HG03196 (cell line): ENCODE measurements around the gene RDH8.
"Not testable (repeated sequence)": the region's sequence is repeated elsewhere in the genome, so short reads cannot be mapped to it uniquely, and the experiment has no call there.

ENCODE experiments used
- ATAC-seq: cut with Tn5 transposase; IDR thresholded peaks from one replicate; pipeline ENCODE4 v1.9.1; 2021; ENCODE audit not compliant: unreplicated experiment

RDH8 gene

GRCh38 chr19:10005632-10006334, 7.5 kb upstream of the RDH8 start:
- no peak for ATAC-seq

DNA sequence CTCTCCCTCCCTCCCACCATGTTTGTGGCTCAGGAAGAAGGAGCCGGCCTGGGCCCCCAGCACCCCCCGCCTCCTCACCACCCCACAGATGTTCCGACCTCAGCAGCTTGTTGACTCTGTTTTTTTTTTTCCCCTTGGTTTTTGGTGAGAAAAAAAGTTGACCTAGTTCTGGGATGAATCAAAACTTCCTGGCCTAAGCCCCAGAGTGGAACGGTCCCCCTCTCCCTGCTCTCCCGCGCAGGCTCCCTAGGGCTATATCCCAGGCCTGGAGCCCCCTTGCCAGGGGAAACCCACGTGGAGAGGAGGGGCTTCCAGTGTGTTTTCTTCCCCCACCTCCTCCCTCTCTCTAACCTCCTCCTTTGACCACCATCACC, 7.0 kb upstream of the RDH8 start:
- ATAC-seq, result no peak

DNA sequence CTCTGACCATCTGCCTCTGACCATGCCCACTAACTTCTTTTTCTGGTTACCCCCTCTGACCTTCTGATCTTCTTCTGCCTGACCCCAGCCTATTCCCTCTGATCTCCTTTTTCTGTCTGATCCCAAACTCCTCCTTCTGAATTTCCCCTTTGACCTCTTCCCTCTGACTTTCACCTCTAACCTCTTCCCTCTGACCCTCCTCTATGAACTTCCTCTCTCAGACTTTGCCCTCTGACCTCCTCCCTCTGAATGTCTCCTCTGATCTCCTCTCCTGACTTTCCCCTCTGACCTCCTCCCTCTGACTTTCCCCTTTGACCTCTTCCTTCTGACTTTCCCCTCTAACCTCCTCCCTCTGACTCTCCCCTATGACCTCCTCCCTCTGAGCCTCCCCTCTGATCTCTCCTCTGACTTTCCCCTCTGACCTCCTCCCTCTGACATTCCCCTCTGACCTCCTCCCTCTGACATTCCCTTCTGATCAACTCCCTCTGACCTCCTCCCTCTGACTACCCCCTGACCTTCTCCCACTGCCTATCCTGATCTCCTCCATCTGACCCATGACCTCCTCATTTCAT, 6.4 kb upstream of the RDH8 start:
- ATAC-seq, result no peak

GRCh38 chr19:10007371-10008183, 5.7 kb upstream of the RDH8 start:
- no peak for ATAC-seq

- no peak for ATAC-seq
Observed at GRCh38 chr19:10008184-10008765, 5.0 kb upstream of the RDH8 start.

- no peak for ATAC-seq
Observed at GRCh38 chr19:10009714-10010224, 3.5 kb upstream of the RDH8 start.

DNA sequence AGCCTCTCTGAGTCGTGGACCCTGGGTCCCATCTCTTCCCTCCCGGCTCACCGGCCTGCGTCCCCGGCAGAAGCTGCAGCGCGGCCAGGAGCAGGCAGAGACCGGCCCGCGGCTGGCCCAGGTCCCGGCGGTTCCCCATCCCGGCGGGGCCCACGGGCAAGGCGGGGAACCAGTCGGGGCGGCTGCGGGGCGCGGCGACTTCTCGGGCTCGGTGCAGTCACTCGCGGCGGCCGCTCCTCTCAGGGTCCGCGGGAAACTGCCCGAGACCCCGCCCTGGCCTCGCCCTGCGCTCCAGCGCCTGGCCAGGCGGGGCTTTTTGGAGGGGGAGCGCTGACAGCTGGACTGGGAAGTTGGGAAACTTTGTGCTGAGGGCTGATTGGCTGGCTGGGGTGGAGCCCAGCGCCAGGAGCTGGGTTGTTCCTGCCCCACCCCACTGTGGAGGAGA, 3.0 kb upstream of the RDH8 start, which contains the start of gene COL5A3:
TSS of gene COL5A3 (minus strand) at position 258 of the 445 bp plus-strand sequence. CDS start at position 139, 119 bp downstream.
- ATAC-seq, result no peak

DNA sequence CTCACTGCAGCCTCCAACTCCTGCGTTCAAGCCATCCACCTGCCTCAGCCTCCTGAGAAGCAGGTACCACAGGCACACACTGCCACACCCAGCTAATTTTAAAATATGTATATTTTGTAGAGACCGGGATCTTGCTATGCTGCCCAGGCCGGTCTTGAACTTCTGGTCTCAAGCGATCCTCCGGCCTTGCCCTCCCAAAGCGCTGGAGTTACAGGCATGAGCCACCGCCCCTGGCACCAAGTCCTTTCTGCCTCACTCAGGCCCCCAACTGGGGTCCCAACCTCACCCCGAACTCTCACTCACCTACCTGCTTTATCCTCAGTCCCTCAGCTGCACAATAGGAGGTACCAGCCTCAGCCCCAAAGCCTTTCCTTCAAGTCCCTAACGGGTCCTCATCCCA, 2.3 kb upstream of the RDH8 start:
- no peak for ATAC-seq

DNA sequence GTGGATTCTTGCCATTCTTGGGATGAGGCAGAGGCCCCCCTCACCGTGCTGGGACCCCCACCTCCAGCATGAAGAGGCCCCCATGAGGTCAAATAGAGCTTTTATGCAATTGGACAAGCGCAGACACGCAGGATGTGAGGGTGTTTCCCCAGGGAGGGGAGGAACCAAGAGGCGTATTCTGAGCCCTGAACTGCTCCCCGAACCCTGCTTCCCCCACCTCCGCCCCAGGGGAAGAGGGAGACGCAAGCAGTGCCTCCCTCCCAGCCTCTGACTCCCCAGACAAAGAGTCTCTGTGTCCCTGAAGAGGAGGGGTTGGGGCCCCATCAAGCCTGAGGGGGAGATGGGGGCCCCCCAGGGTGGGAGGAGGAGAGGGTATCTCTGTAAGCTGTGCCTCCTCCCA, 1.3 kb upstream of the RDH8 start:
- no peak for ATAC-seq

DNA sequence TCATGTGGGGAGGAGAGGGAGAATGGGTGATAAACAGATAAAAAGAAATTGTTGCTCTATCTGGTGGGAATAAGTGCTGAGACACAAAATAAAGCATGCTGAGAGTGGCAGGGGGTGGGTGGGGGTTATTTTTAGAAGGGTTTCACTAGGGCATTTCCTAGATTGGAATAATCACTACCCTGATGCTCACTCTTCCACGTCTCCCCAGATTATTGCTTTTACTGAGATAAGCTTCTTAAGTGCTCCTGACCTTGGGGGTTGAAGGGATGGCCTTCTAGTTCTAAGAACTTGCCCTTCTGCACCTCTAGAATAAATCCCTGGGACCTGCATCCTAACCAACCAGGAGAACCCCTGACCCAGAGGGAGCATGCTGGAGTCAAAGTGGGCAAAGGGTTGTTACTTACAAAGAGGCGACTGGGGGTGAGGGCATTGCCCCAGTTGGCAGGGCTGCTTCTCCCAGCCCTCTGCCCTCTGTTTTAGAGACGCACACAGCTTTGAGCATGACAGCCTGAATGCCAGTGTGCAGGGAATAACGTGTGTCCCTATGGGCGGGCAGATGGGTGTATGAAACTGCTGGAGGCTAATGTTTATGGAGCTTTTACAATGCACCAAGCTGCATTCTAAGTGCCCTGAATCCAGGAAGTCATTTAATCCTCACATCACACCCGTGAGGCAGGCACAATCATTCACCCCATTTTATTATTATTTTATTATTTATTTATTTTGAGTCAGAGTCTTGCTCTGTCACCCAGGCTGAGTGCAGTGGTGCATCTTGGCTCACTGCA, 743 bp downstream of the RDH8 start:
- no peak for ATAC-seq

DNA sequence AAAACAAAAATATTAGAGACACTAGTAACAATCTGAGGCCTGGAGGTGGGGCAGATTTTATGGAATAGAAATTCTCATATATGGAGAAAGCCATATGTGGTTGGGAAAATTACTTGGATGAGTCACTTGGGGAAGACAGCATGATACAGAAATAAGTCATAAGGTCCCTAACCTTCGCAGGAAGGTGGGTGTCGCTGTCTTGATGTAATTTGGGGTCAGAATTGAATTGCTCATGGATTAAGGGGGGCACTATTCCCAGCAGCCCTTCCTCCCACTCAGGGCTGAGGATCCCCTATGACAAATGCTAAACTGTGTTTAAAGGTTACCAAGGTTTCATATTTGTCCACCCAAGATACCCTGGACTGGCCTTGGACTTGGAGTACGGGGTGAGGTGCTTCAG, 5.0 kb downstream of the RDH8 start:
- no peak for ATAC-seq

GRCh38 chr19:10018786-10019185, 5.5 kb downstream of the RDH8 start:
- no peak for ATAC-seq

- ATAC-seq, result no peak
Observed at GRCh38 chr19:10019246-10019645, 6.0 kb downstream of the RDH8 start.

GRCh38 chr19:10020851-10021250, 7.6 kb downstream of the RDH8 start:
- no peak for ATAC-seq

DNA sequence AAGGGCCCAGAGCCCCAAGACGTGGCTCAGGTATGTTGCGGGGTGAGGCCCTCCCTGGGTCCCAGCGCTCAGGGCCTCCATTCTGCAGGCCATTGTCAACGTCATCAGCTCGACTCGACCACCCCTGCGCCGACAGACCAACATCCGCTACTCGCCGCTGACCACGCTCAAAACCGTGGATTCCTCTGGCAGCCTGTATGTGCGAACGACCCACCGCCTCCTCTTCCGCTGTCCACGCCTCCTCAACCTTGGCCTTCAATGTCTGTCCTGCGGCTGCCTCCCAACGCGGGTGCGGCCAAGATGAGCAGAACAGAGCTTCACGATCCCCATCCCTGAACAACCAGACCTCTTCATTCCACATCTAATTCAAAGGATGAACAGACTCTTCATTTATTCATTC, 8.2 kb downstream of the RDH8 start:
- ATAC-seq, result no peak

- no peak for ATAC-seq
Observed at GRCh38 chr19:10021863-10022262, 8.6 kb downstream of the RDH8 start.

- ATAC-seq, result not testable (repeated sequence)
Observed at GRCh38 chr19:10023096-10023495, 9.8 kb downstream of the RDH8 start.

DNA sequence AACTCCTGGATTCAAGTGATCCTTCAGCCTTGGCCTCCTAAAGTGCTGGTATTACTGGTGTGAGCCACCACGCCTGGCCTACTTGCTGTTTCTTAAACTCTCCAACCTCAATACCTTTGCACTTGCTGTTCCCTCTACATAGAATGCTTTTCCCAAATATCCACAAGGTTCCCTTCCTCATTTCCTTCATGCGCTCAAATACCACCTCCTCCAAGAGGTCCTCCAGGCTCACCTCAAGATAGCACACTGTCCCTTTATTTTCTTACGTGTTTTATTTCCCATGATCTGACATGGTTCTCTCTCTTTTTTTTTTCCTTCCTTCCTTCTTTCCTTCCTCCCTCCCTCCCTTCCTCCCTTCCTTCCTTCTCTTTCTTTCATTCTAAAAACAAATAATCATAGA, 13.5 kb downstream of the RDH8 start:
- ATAC-seq, result no peak

DNA sequence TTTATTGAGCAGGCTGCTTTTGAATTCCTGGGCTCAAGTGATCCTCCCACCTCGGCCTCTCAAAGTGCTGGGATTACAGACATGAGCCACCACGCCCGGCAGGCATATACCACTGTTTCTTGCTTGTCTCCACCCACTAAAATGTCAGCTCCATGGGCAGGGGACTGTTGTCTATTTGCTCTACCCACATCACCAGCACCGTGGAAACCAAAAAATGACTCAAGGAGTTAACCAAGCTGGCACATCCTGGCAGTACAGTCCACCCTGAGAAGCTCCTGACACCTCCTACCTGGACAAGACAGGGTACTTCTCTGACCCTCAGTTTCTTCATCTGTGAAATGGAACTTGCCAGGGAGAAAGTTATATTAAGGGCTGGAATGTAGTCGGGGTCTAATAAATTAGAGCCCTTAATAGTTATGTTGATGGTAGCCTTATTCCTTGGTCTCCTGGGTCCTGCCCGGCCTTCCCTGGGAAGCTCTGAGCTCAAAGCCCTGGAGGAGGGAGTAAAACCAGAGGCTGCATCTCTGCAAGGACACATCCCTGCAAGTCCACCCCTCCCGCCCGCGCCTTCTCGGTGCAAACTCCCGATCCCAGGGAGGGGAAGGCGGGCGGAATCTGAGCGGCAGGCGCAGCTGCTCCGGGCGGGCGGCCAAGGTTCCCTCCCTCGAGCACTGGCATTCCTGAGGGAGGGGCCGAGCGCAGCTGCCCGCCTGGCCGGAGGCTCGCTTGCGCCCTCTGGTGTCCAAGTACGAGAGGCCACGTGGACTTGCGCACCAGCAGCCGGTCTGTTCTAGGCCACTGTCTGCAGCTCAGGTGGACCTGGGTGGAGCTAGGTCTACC, 14.1 kb downstream of the RDH8 start:
- ATAC-seq, result no peak

DNA sequence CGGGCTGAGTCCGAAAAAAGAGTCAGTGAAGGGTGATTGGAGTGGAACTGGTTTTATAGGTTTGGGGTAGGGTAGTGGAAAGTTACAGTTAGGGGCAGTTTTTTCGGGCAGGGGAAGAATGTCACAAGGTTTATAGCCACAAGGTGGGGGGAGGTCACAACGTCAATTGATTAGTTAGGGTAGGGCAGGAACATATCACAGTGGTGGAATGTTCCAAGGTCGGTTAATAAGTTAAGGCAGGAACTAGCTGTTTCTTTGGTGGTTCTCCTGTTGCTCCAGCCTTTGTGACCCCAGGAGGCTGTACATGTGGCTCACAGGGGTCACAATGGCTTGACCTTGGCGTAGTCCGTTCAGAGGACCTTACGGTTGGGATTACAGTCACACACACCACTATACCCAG, 20.3 kb downstream of the RDH8 start:
- ATAC-seq, result no peak
